ENCODE results near the gene BPIFB2.
A peak's percentile ranks its signal among the peaks of the same experiment; 100 is the strongest.
"Not testable (repeated sequence)": the region's sequence is repeated elsewhere in the genome, so short reads cannot be mapped to it uniquely, and the experiment has no call there.

BPIFB2 gene, protein sequence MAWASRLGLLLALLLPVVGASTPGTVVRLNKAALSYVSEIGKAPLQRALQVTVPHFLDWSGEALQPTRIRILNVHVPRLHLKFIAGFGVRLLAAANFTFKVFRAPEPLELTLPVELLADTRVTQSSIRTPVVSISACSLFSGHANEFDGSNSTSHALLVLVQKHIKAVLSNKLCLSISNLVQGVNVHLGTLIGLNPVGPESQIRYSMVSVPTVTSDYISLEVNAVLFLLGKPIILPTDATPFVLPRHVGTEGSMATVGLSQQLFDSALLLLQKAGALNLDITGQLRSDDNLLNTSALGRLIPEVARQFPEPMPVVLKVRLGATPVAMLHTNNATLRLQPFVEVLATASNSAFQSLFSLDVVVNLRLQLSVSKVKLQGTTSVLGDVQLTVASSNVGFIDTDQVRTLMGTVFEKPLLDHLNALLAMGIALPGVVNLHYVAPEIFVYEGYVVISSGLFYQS

DNA sequence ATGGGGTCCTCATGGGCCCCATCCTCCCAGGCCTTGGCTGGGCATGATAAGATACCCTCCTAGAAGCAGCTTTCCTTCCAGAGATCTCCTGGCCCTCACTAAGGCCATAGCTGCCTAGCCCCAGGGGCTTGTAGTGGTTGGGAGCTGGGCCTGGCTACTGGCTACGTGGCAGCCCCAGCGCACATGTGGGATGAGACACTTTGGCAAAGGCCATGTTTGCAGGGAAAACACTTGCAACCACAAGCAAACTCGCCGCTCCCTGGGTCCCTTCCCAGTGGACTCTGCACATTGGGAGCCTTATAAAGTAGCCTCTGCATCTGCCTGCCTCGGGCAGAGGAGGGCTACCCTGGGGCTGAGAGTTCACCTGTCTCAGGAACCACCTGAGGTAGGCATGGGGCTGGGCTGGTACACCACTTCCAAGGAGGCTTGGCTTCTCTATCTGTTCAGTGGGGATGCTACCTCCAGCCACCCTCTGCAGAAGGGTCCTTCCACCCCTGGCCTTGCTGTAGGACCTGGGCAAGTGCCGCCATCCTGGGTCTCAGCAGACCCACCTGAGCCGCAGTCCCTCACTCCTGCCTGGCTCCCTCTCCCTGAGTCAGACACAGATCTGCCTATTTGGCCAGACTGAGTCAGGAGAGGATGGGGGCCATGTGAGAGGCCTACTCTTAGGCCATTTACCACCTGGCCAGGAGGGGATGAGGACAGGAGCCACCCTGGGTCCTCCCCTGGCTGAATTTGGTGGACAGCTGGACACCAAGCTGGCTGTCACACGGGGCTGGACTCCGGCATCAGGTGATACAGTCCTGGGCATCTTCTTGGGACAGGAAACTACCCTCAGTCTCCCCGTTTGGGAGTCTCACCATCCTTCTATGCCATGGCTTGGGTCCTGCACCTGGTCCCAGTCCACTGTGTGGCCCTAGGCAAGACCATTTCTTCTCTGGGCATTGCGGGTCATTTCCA, at the start of gene BPIFB2:
Gene BPIFB2, plus strand, starts transcription at position 329 of the 960 bp plus-strand sequence. CDS start 871 bp downstream, outside the sequence.
- DNase-seq (ENCODE audit: low read depth) = no peak

- no peak for DNase-seq (ENCODE audit: low read depth)
Measured at GRCh38 chr20:32958574-32958973, 48.9 kb upstream of the BPIFB2 start.

- DNase-seq (ENCODE audit: low read depth) = no peak
Measured at GRCh38 chr20:32959351-32960221, 47.9 kb upstream of the BPIFB2 start.

GRCh38 chr20:32960222-32960518, 47.3 kb upstream of the BPIFB2 start:
- no peak for DNase-seq (ENCODE audit: low read depth)

DNA sequence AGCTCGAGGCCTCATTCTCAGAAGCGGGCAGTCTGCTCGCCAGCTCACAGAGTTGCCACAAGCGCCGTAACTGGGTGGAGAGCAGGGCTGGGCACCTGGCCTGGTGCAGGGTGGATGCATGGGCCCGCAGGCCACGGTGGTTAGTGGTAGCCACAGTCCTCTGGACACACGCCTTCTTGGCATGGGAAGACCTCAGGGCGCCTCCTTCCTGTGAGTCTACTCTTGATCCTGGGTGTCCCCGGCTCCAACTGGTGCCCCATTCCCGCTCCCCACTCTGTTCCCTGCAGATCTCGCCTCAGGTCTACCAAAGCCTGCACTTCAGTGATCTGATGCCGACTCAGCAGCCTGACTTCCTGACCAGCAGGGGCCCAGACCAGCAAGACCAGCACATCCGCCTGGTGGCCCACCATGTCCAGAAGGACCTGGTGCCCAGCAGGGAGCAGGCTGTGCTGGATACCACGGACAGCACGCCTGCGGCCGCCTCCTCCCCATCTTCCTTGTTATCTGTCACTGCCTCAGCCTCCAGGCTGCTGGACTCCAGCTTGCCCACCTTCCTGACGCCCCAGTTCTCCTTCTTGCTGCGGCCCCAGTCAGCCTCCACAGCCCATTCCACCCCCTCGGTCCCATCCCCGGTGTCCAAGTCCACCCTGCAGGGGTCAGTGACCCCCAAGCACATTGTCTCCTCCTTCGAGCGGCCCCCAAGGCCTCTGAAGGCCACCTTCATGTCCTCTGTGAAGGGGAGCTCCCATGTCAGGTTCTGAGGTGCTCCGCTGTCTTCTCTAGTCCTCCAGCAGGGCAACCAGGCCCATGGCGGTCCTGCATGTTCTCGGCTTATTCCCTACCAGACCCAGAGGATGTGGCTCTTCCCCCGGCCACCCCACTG, 46.4 kb upstream of the BPIFB2 start:
- DNase-seq (ENCODE audit: low read depth) = no peak

GRCh38 chr20:32962053-32962452, 45.5 kb upstream of the BPIFB2 start:
- DNase-seq (ENCODE audit: low read depth) = no peak

DNA sequence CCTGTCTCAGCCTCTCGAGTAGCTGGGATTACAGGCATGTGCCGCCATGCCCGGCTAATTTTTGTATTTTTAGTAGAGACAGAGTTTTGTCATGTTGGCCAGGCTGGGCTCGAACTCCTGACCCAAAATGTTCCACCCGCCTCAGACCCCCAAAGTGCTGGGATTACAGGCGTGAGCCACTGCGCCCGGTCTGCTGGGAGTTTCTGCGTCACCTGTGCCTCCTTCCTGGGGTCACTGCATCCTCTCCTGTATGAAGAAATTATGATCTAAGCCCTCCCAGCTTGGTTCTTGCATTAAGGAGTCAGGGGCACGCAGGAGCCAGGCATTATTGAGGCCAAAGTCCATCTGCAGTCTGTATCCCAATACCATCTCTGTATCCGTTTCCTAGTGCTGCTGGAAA, 44.9 kb upstream of the BPIFB2 start:
- not testable (repeated sequence) for DNase-seq (ENCODE audit: low read depth)

DNA sequence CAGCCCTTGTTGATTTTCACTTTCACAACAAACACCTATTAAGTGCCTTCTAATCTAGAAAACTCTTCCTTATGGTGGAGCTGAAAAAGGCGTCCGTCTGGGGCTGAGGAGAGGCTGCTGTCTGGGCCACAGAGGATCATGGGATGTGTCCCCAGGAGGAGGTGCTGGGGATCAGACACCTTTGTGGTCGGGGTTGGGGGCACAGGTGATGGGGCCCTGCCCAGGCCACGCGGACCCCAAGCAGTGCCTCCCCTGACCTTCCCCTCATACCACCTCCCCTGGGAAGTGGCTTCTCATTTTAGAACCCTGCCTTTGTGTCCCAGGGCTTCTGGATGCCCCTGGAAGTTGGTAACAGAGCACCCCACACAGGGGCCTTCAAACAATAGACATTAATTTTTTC, 44.3 kb upstream of the BPIFB2 start:
- DNase-seq (ENCODE audit: low read depth) = no peak

- no peak for DNase-seq (ENCODE audit: low read depth)
Measured at GRCh38 chr20:32964575-32964974, 42.9 kb upstream of the BPIFB2 start.

- no peak for DNase-seq (ENCODE audit: low read depth)
Measured at GRCh38 chr20:32965115-32965514, 42.4 kb upstream of the BPIFB2 start.

DNA sequence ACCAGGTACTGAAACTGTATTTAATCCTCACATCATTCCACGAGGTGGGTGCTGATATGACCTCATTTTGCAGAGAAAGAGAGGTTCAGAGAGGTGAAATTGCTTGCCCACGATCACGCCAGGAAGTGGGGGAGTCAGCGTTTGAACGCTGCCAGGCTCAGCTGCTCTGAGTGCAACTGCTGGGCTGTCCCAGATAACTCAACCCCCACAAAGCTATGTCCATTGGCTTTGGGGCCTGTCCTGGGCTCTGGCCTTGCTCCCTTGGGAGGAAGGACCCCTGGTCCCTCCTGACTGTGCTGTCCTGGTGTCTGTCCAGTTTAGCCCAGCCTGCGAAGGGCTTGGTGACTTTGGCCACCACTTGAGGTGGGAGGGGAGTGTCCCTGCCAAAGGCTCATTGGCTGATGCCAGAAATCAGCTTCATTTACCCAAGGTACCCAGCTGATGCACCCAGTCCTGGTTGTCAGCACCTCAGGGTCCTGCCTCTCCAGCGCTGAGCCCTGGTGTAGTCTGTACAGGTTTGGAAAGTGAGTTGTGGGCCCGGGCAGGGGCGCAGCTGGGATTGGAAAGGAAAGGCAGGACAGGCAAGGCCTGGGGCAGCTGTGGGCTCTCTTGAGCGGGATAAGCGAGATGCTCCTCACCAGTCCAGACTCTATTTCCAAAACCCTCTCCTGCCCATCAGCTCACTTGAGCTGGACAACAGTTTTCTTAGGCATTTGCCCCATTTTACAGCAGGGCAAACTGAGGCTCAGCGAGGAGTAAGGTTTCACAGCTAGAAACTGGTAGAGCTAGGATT, 41.7 kb upstream of the BPIFB2 start:
- DNase-seq (ENCODE audit: low read depth) = no peak

DNA sequence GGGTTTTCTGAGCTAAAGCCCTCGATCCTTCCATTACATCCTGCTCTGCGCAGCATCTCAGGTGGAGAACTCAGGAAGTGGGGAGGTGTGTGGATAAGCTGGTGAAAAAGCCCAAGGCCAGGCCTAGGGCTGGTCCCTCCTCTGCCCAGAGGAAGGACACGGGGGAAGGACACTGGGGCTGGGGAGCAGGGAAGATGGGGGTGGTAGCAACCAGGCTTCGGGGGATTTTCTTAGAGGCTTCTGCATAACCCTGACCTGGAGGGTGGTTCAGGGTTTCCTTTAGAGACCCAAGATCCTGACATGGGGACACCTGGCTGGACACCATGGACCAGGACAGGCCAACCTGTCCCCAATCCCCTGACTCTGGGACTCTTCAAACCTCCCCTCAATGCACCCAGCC, 41.1 kb upstream of the BPIFB2 start:
- no peak for DNase-seq (ENCODE audit: low read depth)

DNA sequence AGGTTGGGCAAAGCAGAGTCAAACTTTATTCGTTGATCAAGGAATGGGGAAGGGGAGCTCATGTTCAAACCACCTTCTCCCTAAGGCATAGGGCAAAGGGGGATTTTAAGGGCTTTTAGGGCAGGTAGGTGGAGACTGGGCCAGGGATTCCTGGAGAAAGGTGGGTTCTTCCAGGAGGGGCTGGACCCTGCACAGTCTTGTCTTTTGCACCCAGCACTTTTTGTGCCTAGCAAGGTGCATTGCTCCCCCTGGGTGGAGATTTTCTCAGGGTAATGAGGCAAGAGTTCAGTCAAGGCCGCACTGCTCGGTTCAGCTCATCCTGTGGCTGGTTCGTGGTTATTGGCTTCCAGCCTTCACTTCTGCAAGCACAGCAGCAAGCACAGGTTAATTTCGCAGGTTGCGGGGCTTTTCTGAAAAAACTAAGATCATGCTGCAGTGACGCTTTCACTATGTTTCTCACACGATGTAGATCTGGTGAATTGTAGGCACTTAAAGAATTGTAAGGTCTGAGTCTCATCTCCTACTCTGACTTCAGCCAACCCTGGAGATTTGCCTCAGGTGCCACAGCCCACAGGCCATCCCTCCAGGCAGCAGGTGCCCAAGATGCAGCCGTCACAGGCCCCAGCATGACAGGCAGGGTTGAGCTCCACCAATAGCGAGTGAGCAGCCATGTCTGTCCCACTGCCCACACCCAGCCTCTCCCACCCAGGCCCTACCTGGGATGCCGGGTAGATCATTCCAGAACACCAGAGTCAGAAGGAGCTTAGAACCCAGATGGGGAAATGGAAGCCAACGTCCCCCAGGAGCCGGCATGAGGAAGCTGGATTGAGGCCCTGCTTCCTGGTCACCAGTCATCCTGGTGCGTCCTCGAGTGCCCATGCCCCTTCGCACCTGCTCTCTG, 40.4 kb upstream of the BPIFB2 start:
- DNase-seq (ENCODE audit: low read depth) = peak; percentile 21

DNA sequence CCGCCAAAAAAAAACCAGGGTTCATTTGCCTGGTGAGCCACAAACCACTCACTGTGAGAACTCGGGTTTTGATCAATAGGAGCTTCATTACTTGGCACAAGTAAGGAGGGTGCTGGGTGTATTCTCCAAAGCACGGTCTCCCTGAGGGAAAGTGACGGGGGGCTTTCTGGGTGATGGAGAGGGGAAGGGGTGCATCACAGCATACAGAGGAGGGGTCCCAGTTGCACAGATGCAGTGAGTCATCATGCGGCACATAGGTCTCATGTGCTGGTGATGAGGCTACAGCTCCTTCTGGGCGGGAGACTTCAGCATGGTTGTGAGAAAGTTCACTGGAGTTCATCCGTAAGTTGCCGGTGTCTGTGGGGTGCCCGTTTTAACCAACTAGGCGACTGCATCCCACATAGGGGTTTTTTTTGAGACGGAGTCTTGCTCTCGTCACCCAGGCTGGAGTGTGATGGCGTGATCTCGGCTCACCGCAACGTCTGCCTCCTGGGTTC, 39.5 kb upstream of the BPIFB2 start:
- peak; percentile 27 for DNase-seq (ENCODE audit: low read depth)

DNA sequence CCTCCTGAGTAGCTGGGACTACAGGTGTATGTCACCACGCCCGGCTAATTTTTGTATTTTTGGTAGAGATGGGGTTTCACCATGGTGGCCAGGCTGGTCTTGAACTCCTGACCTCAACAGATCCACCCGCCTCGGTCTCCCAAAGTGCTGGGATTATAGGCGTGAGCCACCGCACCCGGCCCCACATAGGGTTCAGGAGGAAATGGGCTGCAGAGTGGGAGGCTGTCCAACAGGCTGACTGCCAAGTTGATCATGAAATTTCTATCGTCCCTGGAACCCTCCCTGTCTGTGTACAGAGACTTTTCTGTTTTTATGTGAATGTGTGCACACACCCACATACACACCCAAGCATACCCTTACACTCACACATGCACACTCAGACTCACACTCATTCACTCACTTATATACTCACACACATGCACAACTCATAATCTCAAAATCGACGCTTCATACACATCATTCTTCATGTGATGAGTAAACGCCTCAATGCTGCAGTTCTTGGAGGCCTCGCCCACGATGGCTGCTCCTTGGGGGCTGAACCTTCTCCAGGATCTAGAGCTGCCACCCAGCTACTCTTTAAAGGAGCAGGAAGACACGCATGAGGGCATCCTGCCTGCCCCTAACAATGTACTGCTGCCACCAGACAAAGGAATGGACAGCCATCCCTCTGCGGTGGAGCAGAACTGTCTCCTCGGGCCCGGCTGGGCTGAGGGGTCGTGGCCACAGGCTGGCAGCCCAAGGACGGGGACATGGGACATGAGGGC, 38.8 kb upstream of the BPIFB2 start:
- no peak for DNase-seq (ENCODE audit: low read depth)

- no peak for DNase-seq (ENCODE audit: low read depth)
Measured at GRCh38 chr20:32969356-32970114, 38.0 kb upstream of the BPIFB2 start.
